Gastrocnemius medialis (tissue), 4 donors: ENCODE results near the gene CREB1.

Experiments
- CTCF ChIP-seq, 5 experiments: fragments of 450-650 bp in 3 of 5; fragments of 200-600 bp in 2 of 5; sonication (generic) in 2 of 5; IDR thresholded peaks in 4 of 5; conservative IDR thresholded peaks in 1 of 5; 1 replicate in 4 of 5; 2 replicates in 1 of 5; pipeline ENCODE4 v1.5.1; 2016 to 2019; ENCODE audit warnings: antibody characterized with exemption in 5 of 5, mild to moderate bottlenecking in 3 of 5, moderate library complexity in 3 of 5
- POLR2A ChIP-seq, 2 donors: fragments of 450-650 bp; IDR thresholded peaks; one replicate each; pipeline ENCODE4 v1.6.1; 2017; ENCODE audit warnings: antibody characterized with exemption in 2 of 2, mild to moderate bottlenecking in 2 of 2, moderate library complexity in 2 of 2

GRCh38 chr2:207533461-207534008 is 3.8 kb downstream of the CREB1 start:
- TF ChIP-seq CTCF (IDR thresholded peaks at IDR 0.05 in 4 of 5, conservative IDR thresholded peaks at IDR 0.05 in 1 of 5) (no peak), POLR2A (IDR thresholded peaks at IDR 0.05) (no peak)
